Heart right ventricle (tissue), 16 donors: ENCODE data around the gene IFTAP. TPM values are rescaled to one million over a fixed set of nuclear protein-coding genes. Genes with fewer than 3 reads are reported as not detected.

Experiments used
- ATAC-seq, 8 donors: fragments of 200-7000 bp; cut with Tn5 transposase; one replicate each; pipeline ENCODE4 v1.9.1; 2020; ENCODE audit warnings: mild to moderate bottlenecking in 8 of 8, moderate library complexity in 8 of 8, moderate number of reproducible peaks in 1 of 8
- DNase-seq, 2 donors: peaks; one replicate each; pipeline ENCODE4 v3.0.0-alpha.2; 2020
- H3K27ac ChIP-seq, 10 donors: fragments of 200-600 bp; sonication (generic) in 2 of 10; one replicate each; pipeline versions ENCODE4 v1.5.0 to v1.8.0; 2020 to 2022; ENCODE audit warnings: mild to moderate bottlenecking in 3 of 10
- H3K27me3 ChIP-seq, 7 donors: fragments of 200-600 bp; one replicate each; pipeline ENCODE4 v1.8.0; 2021 to 2022; ENCODE audit warnings: mild to moderate bottlenecking in 2 of 7
- H3K36me3 ChIP-seq, 9 donors: fragments of 200-600 bp; sonication (generic) in 1 of 9; one replicate each; pipeline versions ENCODE4 v1.5.0 to v1.8.0; 2020 to 2022; ENCODE audit warnings: mild to moderate bottlenecking in 2 of 9
- H3K4me1 ChIP-seq, 9 donors: fragments of 200-600 bp; sonication (generic) in 1 of 9; one replicate each; pipeline versions ENCODE4 v1.5.0 to v1.8.0; 2020 to 2022; ENCODE audit warnings: mild to moderate bottlenecking in 4 of 9
- H3K4me3 ChIP-seq, 10 donors: fragments of 200-600 bp; sonication (generic) in 2 of 10; one replicate each; pipeline versions ENCODE4 v1.5.0 to v1.8.0; 2020 to 2022; ENCODE audit warnings: mild to moderate bottlenecking in 7 of 10, moderate library complexity in 2 of 10
- H3K9me3 ChIP-seq, 11 donors: fragments of 200-600 bp in 10 of 11; sonication (generic) in 2 of 11; one replicate each; pipeline versions ENCODE4 v1.5.0 to v1.8.0; 2013 to 2022; ENCODE audit warnings: mild to moderate bottlenecking in 2 of 11, control low read depth in 1 of 11, moderate library complexity in 1 of 11
- WGBS, 2 donors: extraction: QIAGEN DNeasy Blood & Tissue Kit; methylation state at CpG; one replicate each; pipeline ENCODE4 v1.1.7; 2013; ENCODE audit warnings: inconsistent platforms in 1 of 2; 5-methylcytosine and 5-hydroxymethylcytosine counted together
- intact Hi-C, 10 donors: fragments of 100-400 bp; cut with DNase I; formaldehyde crosslinking; loops; one replicate each; pipeline versions ENCODE4 v1.11.1 to v1.14.2; 2022
- polyA plus RNA-seq, 2 donors: library from polyadenylated mRNA; stranded (reverse); fragments of 200-250 nt; gene quantifications; one replicate each; pipeline ENCODE4 v1.2.3, GENCODE V29; 2013
- total RNA-seq, 10 donors: library from RNA; stranded (reverse); fragmentation: NEBNext Ultra II Directional in 3 of 10; extraction: Animal tissue kit (Norgen Biotek cat#: 25700) in 3 of 10; gene quantifications; one replicate each; pipeline versions ENCODE4 v1.2.1 to v1.2.4, GENCODE V29; 2021 to 2023
- TF ChIP-seq, protein P1 (sequence below), 9 donors: fragments of 200-600 bp; sonication (generic) in 2 of 9; IDR thresholded peaks; one replicate each; pipeline versions ENCODE4 v1.5.0 to v1.8.0; 2021 to 2022; ENCODE audit warnings: antibody characterized with exemption in 9 of 9, mild to moderate bottlenecking in 5 of 9, moderate library complexity in 1 of 9
- donor health status: Arrhythmogenic right ventricular cardiomyopathy.
- donor health status: ischemic (EF 13 %, LVEDD 7.1; RV severe dilation, severe dysfunction).
- donor health status: healthy with polysubstance abuse.
- donor health status: DM: no; HTN: yes; CAD: no.
- donor health status: DM: no; HTN: no; CAD: no.
- donor health status: ischemic (EF 25% LVEDD 6.9; RV normal size, moderate dysfunction).
- donor health status: ischemic (EF 25% LVEDD 5.7; RV mildly dilated, moderate dysfunction).
- donor health status: healthy.
- donor health status: DM: yes; HTN: yes; CAD: no.
- donor health status: Ischemic cardiomyopathy.
- donor health status: ischemic (EF 35%, LVEDD 5.7; RV mildly dilated, moderate dysfunction).
- donor health status: nonischemic (EF 11% LVEDD 7.7; RV severe dilation, severe dysfunction).
- donor health status: DM: yes; HTN: yes; CAD: no.
- donor health status: PGD.
- donor health status: ischemic (EF 29% LVEDD 5.4; RV normal size, mild dysfunction).
- donor health status: nonischemic (EF 23%, LVEDD 6.1; RV moderate dilation, normal function).

IFTAP gene
- total and polyA plus RNA-seq, 12 donors = 33.8 to 54.6 (median 43.1) TPM

- Histone ChIP-seq H3K4me3 (no peak overlapping the region), H3K36me3 (peaks cover 0 to 7% (median 0%) of the 10 kb centered on the region in 9 donors), H3K27me3 (no peaks in the 10 kb centered on the region), H3K4me1 (peaks cover 0 to 7% (median 0%) of the 10 kb centered on the region in 9 donors), H3K9me3 (no peaks in the 10 kb centered on the region), H3K27ac (no peak overlapping the region)
- intact Hi-C loops = no loop called here
- 84 to 89% methylated on average over 2 of the region's 2 CpGs for WGBS, 2 donors
- DNase-seq = no peak
- no peak for ATAC-seq
- TF ChIP-seq, protein P1, sequence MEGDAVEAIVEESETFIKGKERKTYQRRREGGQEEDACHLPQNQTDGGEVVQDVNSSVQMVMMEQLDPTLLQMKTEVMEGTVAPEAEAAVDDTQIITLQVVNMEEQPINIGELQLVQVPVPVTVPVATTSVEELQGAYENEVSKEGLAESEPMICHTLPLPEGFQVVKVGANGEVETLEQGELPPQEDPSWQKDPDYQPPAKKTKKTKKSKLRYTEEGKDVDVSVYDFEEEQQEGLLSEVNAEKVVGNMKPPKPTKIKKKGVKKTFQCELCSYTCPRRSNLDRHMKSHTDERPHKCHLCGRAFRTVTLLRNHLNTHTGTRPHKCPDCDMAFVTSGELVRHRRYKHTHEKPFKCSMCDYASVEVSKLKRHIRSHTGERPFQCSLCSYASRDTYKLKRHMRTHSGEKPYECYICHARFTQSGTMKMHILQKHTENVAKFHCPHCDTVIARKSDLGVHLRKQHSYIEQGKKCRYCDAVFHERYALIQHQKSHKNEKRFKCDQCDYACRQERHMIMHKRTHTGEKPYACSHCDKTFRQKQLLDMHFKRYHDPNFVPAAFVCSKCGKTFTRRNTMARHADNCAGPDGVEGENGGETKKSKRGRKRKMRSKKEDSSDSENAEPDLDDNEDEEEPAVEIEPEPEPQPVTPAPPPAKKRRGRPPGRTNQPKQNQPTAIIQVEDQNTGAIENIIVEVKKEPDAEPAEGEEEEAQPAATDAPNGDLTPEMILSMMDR (IDR thresholded peaks at IDR 0.05) = no peak
Observed at GRCh38 chr11:36601155-36601554, 6.9 kb downstream of the IFTAP start.

- Histone ChIP-seq H3K27me3 (no peaks in the 10 kb centered on the region), H3K4me3 (no peak overlapping the region), H3K36me3 (peaks cover 0 to 7% (median 0%) of the 10 kb centered on the region in 9 donors), H3K9me3 (no peaks in the 10 kb centered on the region), H3K27ac (no peak overlapping the region), H3K4me1 (peaks cover 0 to 7% (median 0%) of the 10 kb centered on the region in 9 donors)
- TF ChIP-seq, protein P1 (IDR thresholded peaks at IDR 0.05) = no peak
- no peak for ATAC-seq
- no peak for DNase-seq
- intact Hi-C loops = no loop called here
Observed at GRCh38 chr11:36602135-36602534, 7.8 kb downstream of the IFTAP start.

DNA sequence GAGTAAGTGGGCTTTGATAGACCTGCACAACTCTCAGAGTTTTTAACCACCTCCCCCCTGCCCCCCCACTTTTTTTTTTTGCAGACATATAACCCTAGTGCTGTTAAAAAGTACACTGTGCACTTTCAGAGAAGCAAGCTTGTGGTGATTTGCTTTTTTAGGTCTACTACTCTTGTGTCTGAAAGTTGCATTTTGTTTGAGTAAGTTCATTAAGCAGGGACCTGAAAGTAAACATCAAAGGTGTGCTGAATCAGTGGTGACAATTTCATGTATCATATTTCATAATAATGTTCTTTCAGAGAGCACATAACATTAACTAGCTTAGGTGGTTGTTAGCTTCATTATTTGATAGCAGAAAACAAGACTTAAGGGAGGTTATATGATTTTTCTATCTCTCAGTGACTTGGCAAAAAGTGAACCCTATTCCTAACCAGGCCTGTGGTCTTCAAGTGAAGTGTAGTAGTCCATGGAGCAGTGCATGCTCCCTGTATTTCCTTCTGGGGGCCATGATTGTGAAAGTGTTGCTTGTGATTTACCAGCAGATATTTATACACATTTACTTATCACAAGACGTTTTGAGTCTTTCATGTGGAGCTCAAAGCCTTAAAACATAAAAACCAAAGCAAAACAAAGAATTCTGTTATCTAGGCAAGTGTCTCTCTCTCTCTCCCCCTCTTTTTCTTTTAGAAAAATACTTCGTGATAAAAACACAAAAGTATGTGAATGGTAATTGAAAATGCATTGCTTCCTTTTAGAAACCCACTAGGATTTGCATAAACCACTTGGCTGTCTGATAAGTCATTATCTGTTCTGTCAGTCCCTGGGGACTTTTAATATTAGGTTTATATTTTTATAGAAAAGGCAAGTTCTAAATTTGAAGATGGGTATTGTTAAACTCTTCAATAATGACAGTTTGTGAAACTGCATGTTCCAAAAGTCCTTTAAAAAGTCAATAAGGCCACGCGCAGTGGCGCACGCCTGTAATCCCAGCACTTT is 11.2 kb downstream of the IFTAP start:
- intact Hi-C loops = no loop called here
- H3K27ac ChIP-seq = no peak overlapping the region
- WGBS, 2 donors = 78 to 86% methylated on average over 6 of the region's 6 CpGs
- DNase-seq (no peak), ATAC-seq (no peak)
- no peaks in the 10 kb centered on the region for H3K9me3 ChIP-seq
- TF ChIP-seq, protein P1 (IDR thresholded peaks at IDR 0.05) = no peak
- peaks cover 0 to 7% (median 0%) of the 10 kb centered on the region in 9 donors for H3K4me1 ChIP-seq
- peaks cover 0 to 8% (median 0%) of the 10 kb centered on the region in 9 donors for H3K36me3 ChIP-seq
- H3K4me3 ChIP-seq = no peak overlapping the region
- H3K27me3 ChIP-seq = no peaks in the 10 kb centered on the region

- intact Hi-C loops = no loop called here
- no peak for DNase-seq
- no peak for ATAC-seq
- Histone ChIP-seq H3K27ac (no peak overlapping the region), H3K36me3 (peaks cover 0 to 17% (median 0%) of the 10 kb centered on the region in 9 donors), H3K27me3 (no peaks in the 10 kb centered on the region), H3K4me3 (no peak overlapping the region), H3K9me3 (no peaks in the 10 kb centered on the region), H3K4me1 (no peaks in the 10 kb centered on the region)
- 92 to 95% methylated on average over 1 of the region's 1 CpG for WGBS, 2 donors
- TF ChIP-seq, protein P1 (IDR thresholded peaks at IDR 0.05) = no peak
Observed at GRCh38 chr11:36608491-36609199, 14.3 kb downstream of the IFTAP start.
